ENCODE measurements around the gene DIP2C.
"Not testable (repeated sequence)": the region's sequence is repeated elsewhere in the genome, so short reads cannot be mapped to it uniquely, and the experiment has no call there.

DIP2C gene

GRCh38 chr10:593901-594457 is 95.5 kb downstream of the DIP2C start:
- DNase-seq, result no peak

DNA sequence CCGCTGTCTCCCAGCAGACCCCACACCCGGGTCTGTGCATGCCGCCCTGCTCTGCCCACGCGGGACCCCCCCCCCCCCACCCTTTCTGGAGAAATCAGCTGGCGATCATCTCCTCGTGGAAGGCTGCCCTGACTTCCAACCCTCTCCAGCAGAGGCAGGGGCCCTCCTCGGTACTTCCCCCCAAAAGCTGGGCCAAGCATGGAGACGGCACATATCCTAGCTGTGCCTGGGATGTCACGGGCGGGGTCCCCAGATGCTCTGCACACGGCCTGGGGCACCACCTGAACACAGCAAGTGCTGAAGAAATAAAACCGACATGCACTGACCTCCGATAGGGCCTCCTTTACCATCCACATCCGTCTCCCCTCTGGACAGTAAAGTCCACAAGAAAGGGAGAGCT is 96.0 kb downstream of the DIP2C start:
- no peak for DNase-seq

DNA sequence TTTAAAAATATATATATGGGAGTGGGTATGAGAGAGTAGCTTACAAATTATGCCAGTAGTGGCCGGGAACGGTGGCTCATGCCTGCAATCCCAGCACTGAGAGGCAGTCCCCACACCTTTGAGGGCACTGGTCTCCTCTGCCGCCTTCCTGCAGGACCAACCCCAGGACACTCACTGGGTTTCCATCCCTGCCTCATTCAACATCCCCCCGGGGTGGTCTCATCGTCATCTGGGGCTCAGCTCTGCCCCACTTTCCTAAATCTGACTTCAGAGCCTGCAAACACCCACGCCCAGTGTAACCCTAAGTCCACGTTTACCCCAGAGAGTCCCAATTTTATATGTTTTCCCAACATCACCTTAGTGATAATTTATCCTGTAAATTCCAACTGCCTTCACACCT is 96.5 kb downstream of the DIP2C start:
- no peak for DNase-seq

- DNase-seq, result no peak
Measured at GRCh38 chr10:591646-592045, 97.8 kb downstream of the DIP2C start.

- no peak for DNase-seq
Measured at GRCh38 chr10:590721-591120, 98.7 kb downstream of the DIP2C start.

- no peak for DNase-seq
Measured at GRCh38 chr10:589961-590680, 99.3 kb downstream of the DIP2C start.

GRCh38 chr10:588246-589165 is 101.0 kb downstream of the DIP2C start:
- DNase-seq, result no peak

DNA sequence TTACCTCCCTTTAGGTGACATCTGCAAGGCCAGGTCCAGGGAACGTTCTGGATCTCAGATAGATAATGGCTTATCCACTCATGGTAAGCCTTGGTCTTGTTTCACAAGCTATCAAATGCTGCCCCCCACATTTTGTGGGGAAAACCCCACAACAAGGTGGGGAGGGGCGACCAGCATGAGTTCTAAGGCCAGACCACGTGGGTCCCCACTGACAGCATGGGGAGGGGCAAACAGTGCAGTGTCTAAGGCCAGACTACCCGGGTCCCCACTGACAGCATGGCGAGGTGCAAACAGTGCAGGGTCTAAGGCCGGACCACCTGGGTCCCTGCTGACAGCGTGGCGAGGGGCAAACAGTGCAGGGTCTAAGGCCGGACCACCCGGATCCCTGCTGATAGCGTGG is 102.8 kb downstream of the DIP2C start:
- no peak for DNase-seq

DNA sequence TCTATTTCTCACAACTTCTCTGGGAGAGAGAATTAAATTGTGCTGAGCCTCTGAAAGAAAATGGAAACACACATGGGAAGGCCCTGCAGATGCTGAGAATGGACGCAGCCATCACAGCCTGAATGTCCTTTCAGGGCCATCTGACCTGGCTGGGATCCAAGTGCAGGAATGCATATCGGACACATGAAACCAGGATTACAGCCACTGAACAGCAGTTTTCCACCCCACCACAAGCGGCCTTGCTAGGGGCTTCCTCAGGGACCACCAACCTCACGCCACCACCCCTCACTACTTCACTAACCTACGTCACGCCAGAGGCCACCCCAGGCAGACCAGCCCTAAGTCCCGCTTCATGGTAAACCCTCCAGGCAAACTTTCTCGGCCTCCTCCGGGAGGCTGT is 103.3 kb downstream of the DIP2C start:
- no peak for DNase-seq

DNA sequence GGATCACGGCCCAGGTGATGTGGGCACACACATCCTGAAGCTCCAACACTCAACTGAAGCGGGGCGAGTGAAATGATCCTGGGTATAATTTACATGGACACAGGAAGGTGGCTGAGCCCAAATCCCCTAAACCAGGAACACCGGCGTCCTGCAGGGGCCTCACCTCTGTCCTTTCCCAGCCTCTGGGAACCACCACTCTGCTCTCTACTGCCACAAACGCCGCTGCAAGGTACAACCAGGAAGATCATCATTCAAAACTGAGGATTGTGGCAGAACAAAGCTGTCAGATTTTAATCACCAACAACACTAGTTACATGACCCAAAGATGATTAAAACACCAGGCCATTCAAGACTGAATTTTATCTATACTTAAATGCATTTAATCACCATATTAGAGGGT is 104.0 kb downstream of the DIP2C start:
- no peak for DNase-seq

GRCh38 chr10:584497-585290 is 104.8 kb downstream of the DIP2C start:
- not testable (repeated sequence) for DNase-seq

DNA sequence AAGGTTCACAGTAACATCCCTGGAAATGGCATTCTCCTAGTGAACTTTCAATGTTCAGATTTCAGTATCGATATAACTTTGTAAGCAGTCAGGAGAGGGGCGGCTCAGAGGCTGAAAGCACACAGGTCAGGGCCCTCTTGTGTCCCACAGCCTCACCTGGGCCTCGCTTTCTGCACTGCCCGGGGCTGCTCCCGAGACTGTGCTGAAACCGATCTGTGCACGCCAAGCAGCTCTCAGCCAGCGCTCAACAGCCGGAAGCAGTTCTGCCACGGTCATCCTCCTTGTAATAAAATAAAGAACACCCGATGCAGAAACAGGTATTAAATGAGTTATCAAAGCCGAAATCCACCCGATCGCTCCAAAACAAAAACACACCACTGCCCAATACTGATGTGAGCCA is 106.0 kb downstream of the DIP2C start:
- no peak for DNase-seq

- DNase-seq, result no peak
Measured at GRCh38 chr10:581776-582330, 107.6 kb downstream of the DIP2C start.

DNA sequence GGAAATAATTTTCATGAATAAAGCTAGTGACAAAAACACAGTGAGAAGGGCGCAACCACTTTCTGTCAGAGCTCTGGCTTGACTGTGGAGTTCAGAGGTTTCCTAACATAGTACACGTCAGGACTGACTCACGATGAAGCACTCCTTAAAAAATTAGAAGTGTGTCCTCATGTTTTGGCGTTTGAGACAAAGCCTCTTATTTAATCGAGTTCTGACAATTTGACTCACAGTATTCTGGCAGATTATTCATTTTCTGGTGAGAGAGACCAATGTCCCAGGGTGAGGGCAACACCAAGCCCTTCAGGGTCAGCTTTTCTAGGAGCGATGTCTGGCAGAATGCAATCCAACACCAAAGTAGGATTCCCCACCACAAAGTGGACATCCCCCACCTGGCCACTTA is 108.7 kb downstream of the DIP2C start:
- DNase-seq, result no peak

DNA sequence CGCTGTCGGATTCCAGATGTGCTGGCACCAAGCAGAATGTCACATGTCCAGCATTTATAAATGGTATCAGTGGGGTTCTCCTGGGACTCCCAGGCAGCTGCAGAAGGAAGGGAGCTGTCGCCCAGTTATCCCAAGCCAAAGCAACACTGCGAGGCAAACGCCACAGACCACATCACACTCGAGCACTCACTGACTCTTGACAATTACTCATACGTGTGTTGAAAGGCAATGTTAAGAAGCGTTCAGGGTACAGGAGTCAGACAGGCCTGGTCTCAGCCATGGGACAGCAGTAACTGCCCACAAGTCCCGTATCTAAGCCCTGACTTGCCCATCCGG is 113.4 kb downstream of the DIP2C start:
- no peak for DNase-seq

DNA sequence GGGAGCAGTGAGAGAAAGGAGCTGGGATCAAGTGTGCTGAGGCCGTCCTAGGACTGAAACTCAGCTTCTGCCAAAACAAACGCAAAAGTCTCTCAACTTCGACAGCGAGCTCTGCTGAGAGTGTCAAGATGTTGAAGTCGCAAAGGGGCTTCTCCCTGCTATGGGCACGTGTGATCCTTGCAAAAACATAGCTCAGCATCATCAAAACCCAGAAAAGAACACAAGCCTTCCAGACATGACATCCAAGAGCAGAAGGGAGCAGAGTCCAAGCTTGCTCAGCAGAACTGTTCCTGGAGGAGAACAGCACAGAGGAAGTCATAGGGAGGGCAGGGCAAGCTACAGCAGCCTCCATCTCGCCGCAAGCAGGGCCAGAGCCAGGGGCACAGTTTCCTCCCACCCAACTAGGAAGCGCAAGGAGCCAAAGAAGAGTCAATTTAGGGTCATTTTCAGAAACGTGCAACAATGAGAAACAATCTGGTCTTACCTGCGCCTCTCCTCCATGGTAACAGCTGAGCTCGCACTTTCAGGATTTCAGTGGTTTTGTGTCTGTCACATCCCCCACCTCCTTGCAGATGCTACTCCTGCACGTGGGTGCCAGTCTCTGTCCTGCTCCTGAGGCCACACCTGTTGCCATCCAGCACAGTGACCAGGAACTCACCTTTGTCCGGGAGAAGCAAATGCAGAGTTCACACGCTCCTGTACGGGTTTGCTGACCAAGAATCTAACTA is 113.9 kb downstream of the DIP2C start:
- DNase-seq, result no peak

GRCh38 chr10:572696-573095 is 116.8 kb downstream of the DIP2C start:
- no peak for DNase-seq

GRCh38 chr10:571688-572451 is 117.6 kb downstream of the DIP2C start:
- DNase-seq, result no peak

DNA sequence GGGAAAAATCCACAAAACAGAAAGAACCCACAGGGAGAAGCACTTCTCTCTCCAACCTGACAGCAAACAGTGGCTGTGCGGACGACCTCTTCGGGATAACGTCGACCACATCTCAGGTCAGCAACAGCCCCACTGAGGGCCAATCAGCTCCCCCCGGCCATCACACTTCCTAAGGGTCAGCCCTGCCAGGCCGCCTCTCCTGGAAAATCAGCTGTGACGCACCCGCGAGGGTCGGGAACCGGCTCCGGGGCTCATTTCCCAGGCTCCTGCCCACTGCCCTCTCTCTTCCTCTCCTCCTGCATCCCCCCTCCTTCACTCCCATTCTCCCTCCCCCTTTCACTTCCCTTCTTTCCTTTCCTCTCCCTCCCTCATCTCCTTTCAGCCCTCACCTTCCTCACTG is 118.3 kb downstream of the DIP2C start:
- no peak for DNase-seq

DNA sequence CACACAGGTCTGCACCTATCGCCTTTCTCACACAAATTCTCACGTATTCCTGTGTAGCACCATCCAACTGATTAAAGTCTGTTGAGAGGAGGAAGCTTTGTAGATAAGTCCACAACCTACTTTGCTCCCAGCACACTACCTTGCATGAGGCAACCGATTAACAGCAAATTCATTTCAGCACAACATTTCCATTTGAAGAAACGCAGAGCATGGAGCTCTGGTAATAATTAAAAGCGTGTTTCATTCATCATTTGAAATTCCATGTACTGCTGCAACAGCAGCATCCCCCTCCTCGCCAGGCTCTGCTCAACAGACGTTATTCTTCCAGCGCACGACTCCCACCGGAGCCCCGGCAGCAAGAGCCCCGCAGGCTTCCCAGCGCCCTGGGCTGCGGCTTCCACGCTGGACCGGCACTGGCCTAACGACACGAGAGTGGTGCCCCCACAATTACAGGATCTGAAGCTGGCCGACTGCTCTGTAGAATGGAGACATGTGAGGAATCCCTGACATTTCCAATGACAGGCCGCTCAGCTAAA is 118.8 kb downstream of the DIP2C start:
- DNase-seq, result no peak

DNA sequence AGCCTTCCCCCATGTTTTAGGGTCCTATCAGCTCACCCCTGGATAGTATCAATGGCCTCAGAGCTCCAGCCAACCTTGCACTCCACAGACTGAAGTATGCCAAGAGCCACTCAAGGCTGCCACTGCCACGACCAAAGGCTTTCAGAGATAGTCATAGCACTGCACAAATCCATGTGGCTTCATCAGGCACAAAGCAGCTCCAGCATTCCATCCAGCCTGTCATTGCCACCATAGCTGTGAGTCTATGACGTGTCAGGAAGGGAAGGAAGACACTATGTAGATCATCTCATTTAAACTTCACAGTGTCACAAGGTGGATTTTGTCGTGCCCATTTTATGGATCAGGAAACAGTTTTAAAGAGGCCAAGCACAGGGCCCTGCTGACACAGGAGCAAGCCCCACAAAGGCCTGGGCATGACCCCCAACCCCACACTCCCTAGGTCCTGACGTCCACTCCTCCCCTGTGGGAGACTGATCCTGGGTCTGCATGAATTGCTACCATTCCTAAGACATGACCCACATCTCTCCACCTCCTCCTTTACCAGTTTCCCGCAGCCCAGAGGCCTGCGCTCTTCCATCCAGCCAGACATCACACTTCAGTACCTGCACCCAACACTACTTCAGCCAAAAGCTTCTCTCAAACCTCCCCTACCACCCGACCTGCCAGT is 119.4 kb downstream of the DIP2C start:
- DNase-seq, result no peak

Data from NCI-H146 (cell line).